NCI-H128 (cell line): ENCODE data around the gene KCNN3.
"Not testable (repeated sequence)": the region's sequence is repeated elsewhere in the genome, so short reads cannot be mapped to it uniquely, and the experiment has no call there.

ENCODE experiments used
- DNase-seq: peaks from one replicate; lab custom pipeline; 2025; ENCODE audit not compliant: unreplicated experiment; lab: John Stamatoyannopoulos, UW

The KCNN3 gene

GRCh38 chr1:154870115-154870571, at the start of gene KCNN3:
Gene KCNN3, minus strand, starts transcription at chr1:154870281. Its CDS starts 317 bp downstream, at chr1:154869964.
- DNase-seq = peak; percentile 97

- DNase-seq = no peak
Observed at GRCh38 chr1:154913273-154913672, 43.2 kb upstream of the KCNN3 start.

GRCh38 chr1:154912755-154913154, 42.7 kb upstream of the KCNN3 start:
- DNase-seq = no peak

GRCh38 chr1:154911691-154912550, 41.8 kb upstream of the KCNN3 start:
- DNase-seq = no peak

GRCh38 chr1:154910851-154911250, 40.8 kb upstream of the KCNN3 start:
- DNase-seq = no peak

GRCh38 chr1:154908937-154909336, 38.9 kb upstream of the KCNN3 start:
- DNase-seq = no peak

- not testable (repeated sequence) for DNase-seq
Observed at GRCh38 chr1:154908129-154908528, 38.0 kb upstream of the KCNN3 start.

- DNase-seq = no peak
Observed at GRCh38 chr1:154906621-154907081, 36.6 kb upstream of the KCNN3 start.

- DNase-seq = no peak
Observed at GRCh38 chr1:154902938-154903566, 33.0 kb upstream of the KCNN3 start.

GRCh38 chr1:154901591-154901990, 31.5 kb upstream of the KCNN3 start:
- no peak for DNase-seq

GRCh38 chr1:154899041-154899440, 29.0 kb upstream of the KCNN3 start:
- no peak for DNase-seq

- no peak for DNase-seq
Observed at GRCh38 chr1:154896771-154897286, 26.7 kb upstream of the KCNN3 start.

GRCh38 chr1:154895798-154896197, 25.7 kb upstream of the KCNN3 start:
- DNase-seq = no peak

- DNase-seq = no peak
Observed at GRCh38 chr1:154891452-154891851, 21.4 kb upstream of the KCNN3 start.

- DNase-seq = no peak
Observed at GRCh38 chr1:154888757-154889156, 18.7 kb upstream of the KCNN3 start.

GRCh38 chr1:154886281-154887015, 16.4 kb upstream of the KCNN3 start:
- DNase-seq = no peak

GRCh38 chr1:154884869-154885701, 15.0 kb upstream of the KCNN3 start:
- peak; percentile 45 for DNase-seq

- no peak for DNase-seq
Observed at GRCh38 chr1:154883919-154884868, 14.1 kb upstream of the KCNN3 start.

- no peak for DNase-seq
Observed at GRCh38 chr1:154881820-154882535, 11.9 kb upstream of the KCNN3 start.
